ENCODE data around the gene EGLN2.

DNA sequence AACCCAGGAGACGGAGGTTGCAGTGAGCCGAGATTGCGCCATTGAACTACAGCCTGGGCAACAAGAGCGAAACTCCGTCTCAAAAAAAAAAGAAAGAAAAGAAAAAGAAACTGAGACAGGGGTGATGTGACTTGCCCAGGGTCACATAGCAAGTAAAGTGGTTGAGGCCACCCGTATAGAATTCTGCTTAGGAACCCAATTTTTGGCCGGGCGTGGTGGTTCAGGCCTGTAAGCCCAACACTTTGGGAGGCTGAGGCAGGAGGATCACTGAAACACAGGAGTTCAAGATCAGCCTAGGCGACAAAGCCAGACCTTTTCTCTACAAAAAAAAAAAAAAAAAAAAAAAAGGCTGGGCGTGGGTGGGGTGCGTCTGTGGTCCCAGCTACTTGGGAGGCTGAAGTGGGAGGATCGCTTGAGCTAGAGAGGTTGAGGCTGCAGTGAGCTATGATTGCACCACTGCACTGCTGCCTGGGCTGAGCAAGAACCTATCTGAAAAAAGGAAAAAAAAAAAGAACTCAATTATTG is 46.7 kb upstream of the EGLN2 start:
- TF ChIP-seq ZFX (IDR thresholded peaks at IDR 0.05; ENCODE audit: borderline replicate concordance) = no peak
- TF ChIP-seq CTCF (IDR thresholded peaks at IDR 0.05) = no peak
